NCI-H82 treated with DMSO at 0.1 percent for 48 hours (cell line): ENCODE results near the gene SHROOM3.
"Not testable (repeated sequence)": the region's sequence is repeated elsewhere in the genome, so short reads cannot be mapped to it uniquely, and the experiment has no call there.

Source experiments
- DNase-seq: peaks from one replicate; lab custom pipeline; 2025; ENCODE audit not compliant: unreplicated experiment; lab: John Stamatoyannopoulos, UW

The SHROOM3 gene

GRCh38 chr4:76712564-76712963 lies 277.5 kb downstream of the SHROOM3 start:
- DNase-seq: no peak

DNA sequence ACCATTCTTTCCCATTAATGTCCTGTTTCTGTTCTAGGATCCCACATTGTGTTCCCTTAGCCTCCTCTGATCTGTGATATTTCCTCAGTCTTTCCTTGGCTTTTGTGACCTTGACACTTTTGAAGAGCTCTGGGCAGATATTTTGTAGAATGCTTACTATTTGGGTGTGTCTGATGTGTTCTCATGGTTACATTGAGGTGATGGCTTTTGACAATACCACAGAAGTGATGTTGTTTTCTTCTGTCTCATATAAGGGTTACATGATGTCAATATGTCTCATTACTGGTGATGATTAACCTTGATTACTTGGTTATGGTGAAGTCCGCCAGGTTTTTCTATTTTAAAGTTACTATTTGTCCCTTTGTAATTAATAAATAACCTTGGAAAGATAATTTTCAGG lies 279.2 kb downstream of the SHROOM3 start:
- no peak for DNase-seq

DNA sequence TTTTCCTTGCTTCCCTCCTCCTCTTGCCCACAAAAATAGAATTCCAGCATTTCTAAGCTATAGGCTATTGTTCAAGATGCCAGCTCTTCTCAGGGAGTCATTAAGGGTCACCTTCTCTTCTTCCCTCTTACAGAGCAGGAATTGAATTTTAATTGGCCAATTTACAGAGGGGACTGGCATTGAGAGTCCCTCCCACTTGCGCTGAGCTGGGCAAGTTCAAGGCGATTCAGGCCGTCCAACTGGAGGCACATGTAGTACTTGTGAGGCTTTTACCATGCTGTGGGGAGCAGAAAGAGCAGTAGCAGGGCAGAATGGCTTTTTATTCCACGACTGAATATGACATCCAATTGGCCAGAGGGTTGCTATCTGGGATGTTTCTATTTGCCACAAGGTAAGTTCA lies 281.0 kb downstream of the SHROOM3 start:
- DNase-seq: no peak

- DNase-seq: no peak
These were observed 281.6 kb downstream of the SHROOM3 start for GRCh38 chr4:76716658-76717057.

DNA sequence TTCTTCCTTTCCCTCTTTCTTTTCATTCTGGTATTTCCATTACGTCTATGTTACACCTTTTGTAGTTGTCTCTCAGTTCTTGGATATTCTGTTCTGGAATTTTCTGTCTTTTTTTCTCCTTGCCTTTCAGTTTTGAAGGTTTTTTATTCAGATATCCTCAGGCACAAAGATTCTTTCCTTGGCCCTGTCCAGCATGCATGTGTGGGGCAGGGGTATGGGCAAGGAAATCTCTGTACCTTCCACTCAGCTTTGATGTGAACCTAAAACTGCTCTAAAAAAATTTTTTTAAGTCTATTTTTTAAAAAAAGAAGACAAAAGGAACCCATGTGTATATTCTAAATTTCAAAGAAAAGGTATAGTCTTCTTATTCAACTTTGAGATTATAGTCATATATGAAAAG lies 282.4 kb downstream of the SHROOM3 start:
- DNase-seq: no peak

GRCh38 chr4:76718021-76718420 lies 283.0 kb downstream of the SHROOM3 start:
- no peak for DNase-seq

DNA sequence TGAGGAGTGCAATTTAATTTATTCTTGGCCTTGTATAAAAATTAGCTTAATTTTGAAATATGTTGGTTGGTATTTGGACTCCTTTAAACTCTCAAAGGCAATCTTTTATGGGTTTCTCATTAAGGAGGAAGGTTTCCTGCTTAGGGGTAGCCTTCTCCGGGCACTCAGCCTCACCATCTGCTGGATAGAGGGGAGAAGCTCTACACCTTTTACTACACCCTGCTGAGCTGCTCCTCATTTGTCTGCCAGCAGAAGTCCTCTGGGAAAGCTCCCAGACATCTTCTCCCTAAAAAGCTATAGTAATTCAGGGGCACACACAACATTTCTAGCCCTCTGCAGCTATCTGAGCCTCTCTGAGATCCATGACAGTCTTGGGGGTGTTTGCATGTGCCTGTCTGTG lies 283.8 kb downstream of the SHROOM3 start:
- DNase-seq: no peak

DNA sequence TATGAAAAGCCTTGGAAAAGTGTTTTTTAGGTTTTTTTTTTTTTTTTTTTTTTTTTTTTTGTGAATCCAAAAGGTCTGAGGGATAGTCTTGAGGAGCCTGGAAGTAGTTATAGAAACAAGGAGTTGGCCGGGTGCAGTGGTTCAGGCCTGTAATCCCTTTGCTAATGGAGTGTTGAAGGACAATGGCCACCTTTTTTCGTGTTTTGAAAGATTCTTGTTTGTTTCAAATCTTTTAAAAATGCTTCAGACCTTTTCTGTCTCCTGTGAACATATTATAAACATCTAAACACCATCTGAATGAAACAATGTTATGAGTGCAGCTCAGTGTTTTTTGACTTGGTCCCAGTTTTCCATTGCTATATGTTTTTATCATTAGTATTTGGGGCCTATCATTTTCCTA lies 285.1 kb downstream of the SHROOM3 start:
- DNase-seq: no peak

DNA sequence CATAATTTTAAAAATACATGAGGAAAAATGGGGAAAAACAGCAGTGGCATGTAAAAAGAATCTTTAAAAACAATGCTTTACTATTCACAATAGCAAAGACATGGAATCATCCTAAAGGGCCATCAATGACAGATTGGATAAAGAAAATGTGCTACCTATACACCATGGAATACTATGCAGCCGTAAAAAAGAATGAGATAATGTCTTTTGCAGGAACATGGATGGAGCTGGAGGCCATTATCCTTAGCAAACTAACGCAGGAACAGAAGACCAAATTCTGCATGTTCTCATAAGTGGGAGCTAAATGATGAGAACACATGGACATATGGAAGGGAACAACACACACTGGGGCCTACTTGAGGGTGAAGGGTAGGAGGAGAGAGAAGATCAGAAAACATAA lies 287.1 kb downstream of the SHROOM3 start:
- not testable (repeated sequence) for DNase-seq

- no peak for DNase-seq
These were observed 287.8 kb downstream of the SHROOM3 start for GRCh38 chr4:76722838-76723237.

DNA sequence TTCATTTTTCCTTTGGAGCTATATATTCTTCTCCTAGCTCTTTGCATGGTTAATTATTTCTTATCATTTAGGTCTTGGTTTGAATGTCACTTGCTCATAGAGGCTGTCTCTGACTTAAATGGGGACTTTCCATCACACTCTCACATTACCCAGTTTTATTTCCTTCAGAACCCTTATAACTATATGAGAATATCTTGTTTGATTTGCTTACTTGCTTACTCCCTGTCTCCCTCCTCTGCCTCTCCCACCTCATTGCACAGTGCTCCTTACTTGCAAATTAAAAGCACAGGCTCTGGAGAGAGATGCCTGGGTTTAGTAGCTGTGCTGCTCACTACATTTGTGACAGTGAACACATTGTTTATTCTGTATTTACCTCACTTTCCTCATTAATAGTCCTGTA lies 288.3 kb downstream of the SHROOM3 start:
- DNase-seq: no peak

DNA sequence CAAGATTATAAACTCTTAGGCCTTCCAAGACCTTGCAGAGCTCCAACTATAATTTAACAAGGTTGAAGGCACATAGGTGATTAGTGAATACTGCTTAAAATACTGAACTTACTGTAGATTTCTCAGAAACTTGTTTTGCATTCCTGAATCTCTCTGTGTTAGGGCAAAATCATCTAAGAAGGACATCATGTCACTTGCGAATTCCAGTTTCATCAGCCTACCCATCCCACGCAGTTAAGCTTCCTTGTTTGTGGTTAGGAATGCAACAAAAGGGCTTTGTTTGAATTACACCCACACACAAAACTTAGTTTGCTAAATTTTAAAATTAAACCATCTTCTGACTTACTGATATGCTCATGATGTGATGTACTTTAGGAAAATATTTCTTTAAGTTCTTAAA lies 288.9 kb downstream of the SHROOM3 start:
- DNase-seq: no peak

DNA sequence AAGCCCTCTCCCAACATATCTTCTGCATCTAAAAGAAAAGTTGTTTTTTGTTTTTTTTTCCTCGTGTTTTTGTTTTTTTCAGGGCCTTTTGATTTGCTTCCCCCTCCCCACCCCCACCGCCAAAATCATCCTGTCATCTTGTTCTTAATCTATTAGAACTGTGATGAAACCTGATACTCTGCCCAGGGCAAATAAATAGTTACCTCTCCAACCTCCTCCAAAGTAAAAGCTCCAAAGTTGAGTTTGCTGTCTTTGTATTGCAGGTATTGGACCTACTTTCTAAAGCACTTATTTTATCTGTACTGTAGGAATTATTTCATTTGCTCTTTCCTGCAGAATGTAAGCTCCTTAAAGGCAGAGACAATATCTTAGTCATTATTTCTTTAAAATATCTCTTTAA lies 290.0 kb downstream of the SHROOM3 start:
- no peak for DNase-seq

DNA sequence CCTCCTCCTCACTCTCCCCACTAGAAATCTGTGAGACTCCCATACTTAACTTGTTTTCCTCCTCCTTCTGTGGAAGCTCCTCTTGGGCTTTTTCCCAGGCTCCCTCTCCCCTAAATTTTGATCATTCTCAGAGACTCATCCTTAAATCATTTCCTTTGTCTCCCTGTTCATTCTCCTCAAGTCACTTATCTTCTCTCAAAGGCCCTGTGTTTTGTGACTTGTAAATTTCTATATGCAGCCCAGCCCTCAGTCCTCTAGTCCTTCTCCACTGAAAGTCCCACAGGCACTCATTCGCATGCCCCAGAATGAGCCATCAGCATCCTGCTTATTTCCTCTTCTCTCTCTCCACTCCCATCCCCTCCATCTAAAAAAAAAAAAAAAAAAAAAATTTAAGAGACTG lies 291.1 kb downstream of the SHROOM3 start:
- DNase-seq: no peak

DNA sequence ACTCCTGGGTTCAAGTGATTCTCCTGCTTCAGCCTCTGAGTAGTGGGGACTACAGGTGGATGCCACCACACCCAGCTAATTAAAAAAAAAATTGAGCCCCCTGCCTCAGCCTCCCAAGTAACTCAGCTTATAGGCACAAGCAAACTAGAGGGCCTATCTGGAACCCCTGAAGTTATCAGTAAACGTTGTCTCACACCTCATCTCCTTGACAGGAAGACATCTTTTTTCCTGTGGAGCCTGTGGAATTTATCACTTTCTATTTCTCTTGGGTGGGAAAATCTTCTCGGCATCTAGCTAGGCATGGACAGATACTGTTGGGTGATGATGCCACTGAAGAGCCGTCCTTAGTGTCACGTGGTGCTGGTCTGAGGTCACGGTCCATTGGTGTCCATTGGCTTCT lies 291.6 kb downstream of the SHROOM3 start:
- DNase-seq: no peak

GRCh38 chr4:76727934-76728333 lies 292.9 kb downstream of the SHROOM3 start:
- DNase-seq: not testable (repeated sequence)

- no peak for DNase-seq
These were observed 294.4 kb downstream of the SHROOM3 start for GRCh38 chr4:76729460-76729859.

DNA sequence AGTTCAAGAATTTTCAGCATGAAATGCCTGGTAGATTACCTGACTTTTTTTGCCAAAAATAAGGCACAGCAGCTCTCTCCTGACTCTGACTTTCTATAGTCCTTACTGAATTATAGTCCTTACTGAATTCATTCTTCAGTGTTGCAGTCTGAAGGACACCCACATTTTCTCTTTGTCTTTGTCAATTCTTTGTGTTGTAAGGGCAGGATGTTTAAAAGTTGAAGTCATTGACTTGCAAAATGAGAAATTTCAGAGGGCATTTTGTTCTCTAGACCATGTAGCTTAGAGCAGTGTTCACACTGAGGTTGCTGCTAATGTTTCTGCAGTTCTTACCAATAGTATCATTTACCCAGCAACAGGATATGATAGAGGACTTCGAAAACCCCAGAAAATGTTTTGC lies 295.0 kb downstream of the SHROOM3 start:
- no peak for DNase-seq

GRCh38 chr4:76732246-76732645 lies 297.2 kb downstream of the SHROOM3 start:
- DNase-seq: no peak

GRCh38 chr4:76733068-76733771 lies 298.2 kb downstream of the SHROOM3 start:
- DNase-seq: no peak

DNA sequence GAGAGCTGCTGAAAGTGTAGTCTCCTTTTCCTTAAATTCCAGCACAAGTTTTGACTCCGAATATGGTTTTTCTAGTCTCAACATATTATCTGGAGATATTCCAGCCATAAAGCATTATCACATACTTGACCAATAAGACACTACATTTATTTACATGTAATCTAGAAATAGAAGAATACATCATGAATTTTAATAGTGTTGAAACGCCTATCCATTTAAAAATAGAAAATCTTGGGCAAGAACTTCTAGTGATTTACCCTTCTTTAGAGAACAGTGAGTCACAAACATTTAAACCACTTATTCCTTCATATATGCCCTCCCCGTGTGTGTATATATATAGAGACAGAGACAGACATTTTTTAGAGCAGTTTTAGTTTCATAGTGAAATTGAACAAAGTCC lies 301.4 kb downstream of the SHROOM3 start:
- no peak for DNase-seq

- no peak for DNase-seq
These were observed 302.2 kb downstream of the SHROOM3 start for GRCh38 chr4:76737180-76737579.

DNA sequence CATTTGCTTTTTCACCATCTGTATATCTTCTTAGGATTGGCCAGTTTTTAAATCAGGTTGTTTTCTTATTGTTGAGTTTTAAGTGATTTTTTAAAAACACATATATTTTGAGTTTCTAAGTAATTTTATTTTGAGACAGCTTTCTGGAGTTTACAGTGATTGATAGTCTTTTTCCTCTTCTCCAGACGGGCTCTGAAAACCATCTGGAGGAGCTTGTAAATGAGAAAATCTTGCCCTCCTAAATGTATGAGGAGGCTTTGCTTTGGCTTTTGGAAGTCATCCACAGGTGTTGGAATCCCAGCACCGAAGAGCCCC lies 302.7 kb downstream of the SHROOM3 start:
- no peak for DNase-seq
